Measurements from ENCODE around the gene EHD1.
A peak's percentile ranks its signal among the peaks of the same experiment; 100 is the strongest.

EHD1 gene

GRCh38 chr11:64909653-64910343, 31.4 kb upstream of the EHD1 start:
- no peak for DNase-seq

DNA sequence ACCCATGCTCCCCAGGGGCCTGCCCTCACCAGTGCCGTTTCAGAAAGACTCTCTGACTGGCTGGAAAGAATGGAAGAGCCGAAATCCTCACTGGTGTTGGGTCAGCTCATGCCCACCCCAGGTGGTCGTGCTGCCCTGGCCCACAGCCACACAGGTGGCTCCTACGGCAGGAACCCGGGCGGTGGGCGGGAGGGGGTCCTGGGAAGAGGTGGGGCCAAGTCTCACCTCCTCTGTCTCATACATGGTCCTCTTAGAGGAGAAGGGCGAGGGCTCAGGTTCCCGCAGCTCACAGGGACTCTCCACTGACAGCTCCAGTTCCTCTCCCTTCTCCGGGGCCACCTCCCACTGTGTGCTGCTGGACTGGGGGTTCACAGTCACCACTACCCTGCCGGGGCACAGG, 30.3 kb upstream of the EHD1 start:
- DNase-seq: no peak

GRCh38 chr11:64906314-64906635, 27.9 kb upstream of the EHD1 start:
- no peak for DNase-seq

DNA sequence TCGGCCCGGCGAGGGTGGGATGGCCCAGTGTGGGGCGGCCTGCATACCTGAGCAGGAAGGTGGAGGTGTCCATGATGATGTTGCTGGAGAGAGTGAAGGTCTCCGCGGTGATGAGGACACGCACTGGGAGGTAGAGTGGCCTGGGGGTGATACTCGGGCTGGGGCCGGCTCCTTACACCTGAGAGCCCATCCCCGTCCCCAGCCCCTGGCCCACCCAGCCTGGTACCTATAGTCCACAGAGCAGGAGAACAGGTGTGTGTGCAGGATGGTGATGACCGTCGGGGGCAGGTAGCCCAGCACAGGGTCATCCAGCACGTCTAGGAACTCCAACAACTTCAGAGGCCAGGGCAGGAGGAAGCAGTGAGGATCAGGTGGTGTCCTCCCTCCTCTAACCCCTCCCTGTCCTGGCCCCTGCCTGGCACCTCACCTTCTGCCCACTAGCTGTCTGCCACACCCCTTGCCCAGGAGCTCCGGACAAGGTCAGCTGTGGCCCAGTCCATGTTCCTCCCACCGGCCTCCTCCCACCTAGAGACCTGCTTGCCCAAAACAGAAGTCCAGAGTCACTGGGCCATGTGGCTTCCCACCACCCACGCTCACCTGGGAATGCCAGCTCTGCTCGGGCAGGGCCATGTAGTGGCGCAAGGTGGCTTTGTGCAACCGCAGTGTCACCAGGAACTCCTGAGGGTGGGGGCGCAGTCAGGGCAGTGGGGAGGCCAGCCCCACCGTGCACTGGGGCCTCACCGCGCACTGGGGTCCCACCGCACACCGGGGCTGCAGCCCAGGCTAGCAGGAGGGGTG, 27.3 kb upstream of the EHD1 start:
- no peak for DNase-seq

GRCh38 chr11:64903291-64903833, 24.9 kb upstream of the EHD1 start:
- DNase-seq: no peak

- no peak for DNase-seq
Observed at GRCh38 chr11:64902102-64902900, 23.9 kb upstream of the EHD1 start.

- DNase-seq: no peak
Observed at GRCh38 chr11:64900774-64901173, 22.4 kb upstream of the EHD1 start.

GRCh38 chr11:64900263-64900678, 21.9 kb upstream of the EHD1 start:
- no peak for DNase-seq

DNA sequence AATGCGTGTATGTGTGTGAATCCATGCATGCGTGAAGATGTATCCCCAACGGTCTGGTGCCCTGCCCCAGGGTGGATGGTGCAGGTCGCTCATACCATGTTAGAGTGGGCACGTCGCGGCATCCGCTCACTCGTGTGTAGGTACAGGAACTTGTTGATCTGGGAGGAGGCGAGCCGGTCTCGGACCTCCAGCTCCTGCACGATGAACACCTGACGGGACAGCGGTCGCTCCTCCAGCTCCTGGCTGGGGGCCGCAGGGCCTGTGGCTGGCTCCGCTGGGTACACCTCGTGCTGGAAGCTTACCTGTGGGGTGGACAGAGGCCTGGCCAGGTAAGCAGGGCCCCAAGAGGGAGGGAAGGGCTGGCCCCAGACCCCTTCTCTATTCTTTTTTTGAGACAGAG, 20.1 kb upstream of the EHD1 start:
- no peak for DNase-seq

DNA sequence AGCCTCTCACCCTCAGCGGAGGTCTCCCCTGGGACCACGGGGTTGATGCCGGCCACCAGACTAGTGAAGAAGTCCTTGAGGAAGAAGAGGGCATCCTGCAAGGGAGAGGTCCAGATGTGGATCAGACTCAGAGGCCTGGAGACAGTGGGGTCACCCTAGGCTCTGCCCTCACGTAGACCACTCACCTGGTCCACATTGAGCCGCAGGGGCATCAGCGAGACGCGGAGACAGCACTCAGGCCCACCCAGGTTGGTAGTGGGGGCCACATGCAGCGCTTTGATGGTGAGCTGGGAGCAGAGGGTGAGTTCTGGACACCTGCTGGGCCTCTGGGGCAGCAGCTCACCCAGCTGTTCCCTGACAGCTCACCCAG, 19.6 kb upstream of the EHD1 start:
- no peak for DNase-seq

GRCh38 chr11:64897381-64898075, 19.1 kb upstream of the EHD1 start:
- no peak for DNase-seq

DNA sequence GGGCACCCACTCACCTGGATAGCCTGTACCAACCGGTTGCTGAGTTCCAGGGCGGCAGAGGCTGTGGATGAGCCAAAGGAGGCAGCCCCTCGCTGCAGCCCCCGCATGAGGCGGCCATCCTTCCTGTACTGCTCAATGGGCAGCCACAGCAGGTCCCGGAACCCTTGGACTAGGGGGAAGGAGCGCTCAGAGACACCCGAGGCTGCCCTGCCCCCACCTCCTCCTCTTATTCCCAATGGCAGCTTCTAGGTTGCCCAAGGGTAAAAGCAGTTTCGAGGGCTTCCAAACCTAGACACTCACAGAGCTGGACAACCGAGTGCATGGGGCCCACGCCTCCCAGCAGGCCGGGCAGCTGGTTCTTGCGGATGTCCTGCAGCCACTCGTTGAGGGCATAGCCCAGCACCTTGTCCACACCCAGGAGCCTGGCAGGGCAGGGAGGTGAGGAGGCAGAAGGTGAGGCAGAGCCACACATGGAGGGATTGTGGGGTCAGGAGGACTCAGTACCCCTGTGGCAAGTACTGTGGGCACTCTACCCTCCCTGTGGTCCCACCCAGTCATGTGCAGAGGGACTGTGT, 18.1 kb upstream of the EHD1 start:
- no peak for DNase-seq

GRCh38 chr11:64894812-64895452, 16.5 kb upstream of the EHD1 start:
- DNase-seq: no peak

- peak; percentile 57 for DNase-seq
Observed at GRCh38 chr11:64894070-64894811, 15.8 kb upstream of the EHD1 start.

- no peak for DNase-seq
Observed at GRCh38 chr11:64893194-64894069, 15.0 kb upstream of the EHD1 start.

- no peak for DNase-seq
Observed at GRCh38 chr11:64892838-64893193, 14.4 kb upstream of the EHD1 start.

- DNase-seq: no peak
Observed at GRCh38 chr11:64892411-64892831, 14.0 kb upstream of the EHD1 start.

GRCh38 chr11:64891880-64892279, 13.5 kb upstream of the EHD1 start:
- no peak for DNase-seq

- DNase-seq: no peak
Observed at GRCh38 chr11:64891215-64891848, 12.9 kb upstream of the EHD1 start.

GRCh38 chr11:64890522-64890939, 12.1 kb upstream of the EHD1 start:
- no peak for DNase-seq
